ENCODE results near the gene PRR5L. TPM values are rescaled to one million over a fixed set of nuclear protein-coding genes. Genes with fewer than 3 reads are reported as not detected.

The PRR5L gene
- total and polyA plus RNA-seq, 9 of the 15 experiments (the other 6 are each of a cell fraction or from before 2014, with no cell fraction given) = 0.11 to 0.60 (median 0.36) TPM; not detected in 2

DNA sequence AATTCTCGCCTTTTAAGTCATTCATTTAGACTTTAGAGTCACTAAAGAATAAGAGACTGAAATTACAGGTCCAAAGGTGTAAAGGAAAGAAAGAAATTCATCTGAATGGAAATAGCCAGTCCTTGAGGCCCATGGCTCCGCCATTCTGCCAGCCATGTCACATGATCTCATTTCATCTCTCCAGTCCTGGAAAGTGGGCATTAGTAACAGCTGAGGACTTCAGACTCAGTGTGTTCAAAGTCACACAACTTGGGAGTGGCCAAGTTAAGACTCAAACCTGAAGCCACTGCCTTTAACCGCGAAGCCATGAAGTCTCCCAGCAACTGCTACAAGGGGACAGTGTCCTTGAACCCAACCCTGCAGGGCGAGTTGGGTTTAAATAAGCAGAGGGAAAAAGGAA, 103.7 kb downstream of the PRR5L start:
- FAIRE-seq (no peak), DNase-seq (ENCODE audit: extremely low read depth in 1 of 4, low spot score in 3 of 4) (no peak), ATAC-seq (no peak)
- no peak overlapping the region for H3K9ac ChIP-seq (ENCODE audit: insufficient read depth in 1 of 2, low read depth in 2 of 2, low read length in 2 of 2)
- no peak overlapping the region for H3K27ac ChIP-seq (ENCODE audit: extremely low read depth, low read depth, low read length)
- no peak overlapping the region for H3K4me3 ChIP-seq
- POLR2A ChIA-PET = no interaction called here
- CTCF ChIA-PET (ENCODE audit: low intra/inter-chr PET ratio) = no interaction called here
- H3K9me1 ChIP-seq (ENCODE audit: control insufficient read depth, insufficient read depth, low read length) = no peaks in the 10 kb centered on the region
- H3K27me3 ChIP-seq (ENCODE audit: control insufficient read depth in 2 of 2, insufficient read depth in 2 of 2, low read length in 2 of 2) = no peaks in the 10 kb centered on the region
- H4K20me1 ChIP-seq (replicated peaks; ENCODE audit: control insufficient read depth, insufficient read depth, low read length) = no peaks in the 10 kb centered on the region
- H3K9me3 ChIP-seq (replicated peaks; ENCODE audit: control insufficient read depth, insufficient read depth, low read depth, low read length) = no peaks in the 10 kb centered on the region
- no peaks in the 10 kb centered on the region for H3K36me3 ChIP-seq (ENCODE audit: control insufficient read depth, insufficient read depth, low read length)
- intact Hi-C loops (cut with micrococcal nuclease) = no loop called here
- BruUV-seq (replicated peaks) = no TSS peak
- 37% methylated on average over 5 of the region's 5 CpGs for WGBS (ENCODE audit: insufficient coverage, low coverage, missing lambda C conversion rate)
- peaks cover 0 to 4% of the 10 kb centered on the region in 2 experiments; a peak in 2 of 5 replicates for H3K4me1 ChIP-seq (replicated peaks in 1 of 2; ENCODE audit: control insufficient read depth in 2 of 2, insufficient read depth in 2 of 2, low read length in 2 of 2)
- no peaks in the 10 kb centered on the region for H3K79me2 ChIP-seq (ENCODE audit: control insufficient read depth, insufficient read depth, low read length)
- TF ChIP-seq YY1 (IDR thresholded peaks at IDR 0.05; ENCODE audit: borderline replicate concordance in 1 of 3, control insufficient read depth in 1 of 3, extremely low read depth in 1 of 3, insufficient read depth in 3 of 3, insufficient read length in 1 of 3, insufficient replicate concordance in 2 of 3, low read depth in 1 of 3, low read length in 2 of 3) = no peak
- TF ChIP-seq, protein P1, sequence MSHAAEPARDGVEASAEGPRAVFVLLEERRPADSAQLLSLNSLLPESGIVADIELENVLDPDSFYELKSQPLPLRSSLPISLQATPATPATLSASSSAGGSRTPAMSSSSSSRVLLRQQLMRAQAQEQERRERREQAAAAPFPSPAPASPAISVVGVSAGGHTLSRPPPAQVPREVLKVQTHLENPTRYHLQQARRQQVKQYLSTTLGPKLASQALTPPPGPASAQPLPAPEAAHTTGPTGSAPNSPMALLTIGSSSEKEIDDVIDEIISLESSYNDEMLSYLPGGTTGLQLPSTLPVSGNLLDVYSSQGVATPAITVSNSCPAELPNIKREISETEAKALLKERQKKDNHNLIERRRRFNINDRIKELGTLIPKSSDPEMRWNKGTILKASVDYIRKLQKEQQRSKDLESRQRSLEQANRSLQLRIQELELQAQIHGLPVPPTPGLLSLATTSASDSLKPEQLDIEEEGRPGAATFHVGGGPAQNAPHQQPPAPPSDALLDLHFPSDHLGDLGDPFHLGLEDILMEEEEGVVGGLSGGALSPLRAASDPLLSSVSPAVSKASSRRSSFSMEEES (CRISPR knock-in tag; IDR thresholded peaks at IDR 0.05) = peak; percentile 71
- TF ChIP-seq, protein P2, sequence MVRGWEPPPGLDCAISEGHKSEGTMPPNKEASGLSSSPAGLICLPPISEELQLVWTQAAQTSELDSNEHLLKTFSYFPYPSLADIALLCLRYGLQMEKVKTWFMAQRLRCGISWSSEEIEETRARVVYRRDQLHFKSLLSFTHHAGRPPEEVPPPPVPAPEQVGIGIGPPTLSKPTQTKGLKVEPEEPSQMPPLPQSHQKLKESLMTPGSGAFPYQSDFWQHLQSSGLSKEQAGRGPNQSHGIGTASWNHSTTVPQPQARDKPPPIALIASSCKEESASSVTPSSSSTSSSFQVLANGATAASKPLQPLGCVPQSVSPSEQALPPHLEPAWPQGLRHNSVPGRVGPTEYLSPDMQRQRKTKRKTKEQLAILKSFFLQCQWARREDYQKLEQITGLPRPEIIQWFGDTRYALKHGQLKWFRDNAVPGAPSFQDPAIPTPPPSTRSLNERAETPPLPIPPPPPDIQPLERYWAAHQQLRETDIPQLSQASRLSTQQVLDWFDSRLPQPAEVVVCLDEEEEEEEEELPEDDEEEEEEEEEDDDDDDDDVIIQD (CRISPR knock-in tag; IDR thresholded peaks at IDR 0.05) = no peak
- H3K4me2 ChIP-seq (ENCODE audit: insufficient read depth, low read length) = no peak overlapping the region
- in situ Hi-C loops (cut with MboI) = no loop called here
- H2AFZ ChIP-seq (ENCODE audit: low read depth, low read length) = peak overlapping the region; percentile 12; the same call in 1 of the 2 replicates

All from K562 (cell line).